ENCODE measurements around the gene IL10RB.
"Not testable (repeated sequence)": the region's sequence is repeated elsewhere in the genome, so short reads cannot be mapped to it uniquely, and the experiment has no call there.

IL10RB gene

DNA sequence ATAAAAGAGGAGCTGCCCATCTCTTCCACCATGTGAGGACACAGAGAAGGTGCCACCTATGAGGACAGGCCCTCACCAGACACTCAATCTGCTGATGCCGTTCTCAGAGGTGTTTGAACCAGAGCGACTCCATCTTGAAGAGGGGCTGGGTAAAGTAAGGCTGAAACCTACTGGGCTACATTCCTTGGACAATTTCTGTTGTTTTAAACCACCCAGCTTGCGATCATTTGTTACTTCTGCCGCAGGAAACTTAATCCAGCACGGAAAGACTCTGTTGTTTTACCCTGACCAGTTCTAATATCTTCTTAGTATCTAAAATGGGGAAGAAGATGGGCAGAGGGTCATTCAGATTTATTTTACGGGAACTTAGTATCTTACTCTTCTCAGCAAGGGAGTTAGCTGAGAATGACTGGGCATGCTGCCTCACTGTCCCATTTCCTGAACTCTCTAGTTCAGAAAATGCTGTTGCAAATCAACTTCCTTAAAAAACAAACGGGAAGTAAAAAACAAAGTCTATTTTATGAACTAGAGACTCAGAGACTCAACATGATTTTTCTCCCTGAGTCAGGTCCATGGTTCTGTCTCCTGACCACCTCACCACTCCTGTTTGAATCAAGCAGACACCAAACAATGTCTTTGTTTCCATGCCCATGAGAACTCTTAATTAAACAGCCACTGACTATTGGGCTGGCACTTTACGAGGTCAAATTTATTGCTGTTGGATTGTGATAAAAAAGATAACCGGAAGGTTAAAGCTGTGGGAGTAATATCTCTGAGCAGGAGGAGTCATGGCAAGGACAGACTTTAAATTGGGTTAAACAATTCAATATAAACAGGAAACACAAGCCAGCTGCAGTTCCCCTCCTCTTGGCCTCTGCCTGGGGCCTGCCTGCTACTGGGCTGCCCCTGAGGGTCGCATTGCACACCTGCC, 34.8 kb downstream of the IL10RB start:
- in situ Hi-C loops (cut with MboI; ENCODE audit: low sequenced_read_pairs): no loop called here

DNA sequence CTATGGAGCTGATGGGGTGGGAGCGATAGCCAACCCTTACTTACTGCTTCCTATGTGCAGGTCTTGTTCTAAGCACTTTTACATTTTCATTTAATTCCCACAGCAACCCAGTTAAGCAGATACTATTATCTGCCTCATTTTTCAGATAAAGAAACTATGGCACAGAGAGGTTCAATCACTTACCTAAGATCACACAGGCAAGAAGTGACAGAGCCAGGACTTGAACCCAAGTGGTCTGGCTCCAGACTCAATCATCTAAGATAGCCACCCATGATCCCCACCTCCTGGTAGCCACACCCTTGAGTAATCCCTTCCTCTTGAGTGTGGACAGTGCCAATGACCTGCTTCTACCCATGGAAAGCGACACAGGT, 35.5 kb downstream of the IL10RB start:
- in situ Hi-C loops (cut with MboI; ENCODE audit: low sequenced_read_pairs): no loop called here

DNA sequence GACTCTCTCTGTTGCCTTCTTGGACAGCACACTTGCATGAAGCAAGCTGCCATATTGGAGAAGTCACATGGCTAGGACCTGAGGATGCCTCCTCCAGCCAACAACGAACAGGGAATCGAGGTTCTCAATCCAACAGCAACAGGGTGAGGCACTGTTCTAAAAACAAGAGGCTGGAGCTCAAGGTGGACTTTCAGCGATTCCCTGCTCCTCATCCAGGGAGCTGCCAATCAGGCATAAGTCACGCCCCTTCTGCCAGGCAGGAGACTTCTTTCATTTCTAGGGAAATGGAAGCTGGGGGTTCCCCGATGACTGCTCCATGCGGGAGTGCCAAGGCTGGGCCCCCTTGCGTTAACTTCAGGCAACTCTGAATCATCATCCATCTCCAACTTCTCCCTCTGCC, 35.9 kb downstream of the IL10RB start:
- in situ Hi-C loops (cut with MboI; ENCODE audit: low sequenced_read_pairs): no loop called here

DNA sequence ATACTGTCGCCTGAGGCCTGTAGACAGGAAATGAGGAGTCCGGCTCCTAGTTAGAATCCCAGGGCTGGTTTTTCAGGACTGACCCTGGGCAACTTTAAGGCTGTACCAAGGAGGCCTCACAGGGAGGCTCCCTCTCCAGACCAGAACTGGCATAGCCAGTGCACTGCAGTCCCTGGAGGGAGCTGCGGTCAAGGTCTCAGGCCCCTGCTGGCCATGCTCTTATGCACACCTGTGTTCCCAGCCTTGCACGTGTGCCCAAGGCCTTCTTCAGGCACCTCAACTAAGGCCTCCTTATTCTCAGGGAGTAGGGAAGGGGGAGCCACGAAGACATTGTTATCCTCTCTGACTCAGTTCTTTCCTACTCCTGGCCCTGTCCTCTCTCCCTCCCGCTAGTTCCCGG, 36.6 kb downstream of the IL10RB start:
- in situ Hi-C loops (cut with MboI; ENCODE audit: low sequenced_read_pairs): no loop called here

DNA sequence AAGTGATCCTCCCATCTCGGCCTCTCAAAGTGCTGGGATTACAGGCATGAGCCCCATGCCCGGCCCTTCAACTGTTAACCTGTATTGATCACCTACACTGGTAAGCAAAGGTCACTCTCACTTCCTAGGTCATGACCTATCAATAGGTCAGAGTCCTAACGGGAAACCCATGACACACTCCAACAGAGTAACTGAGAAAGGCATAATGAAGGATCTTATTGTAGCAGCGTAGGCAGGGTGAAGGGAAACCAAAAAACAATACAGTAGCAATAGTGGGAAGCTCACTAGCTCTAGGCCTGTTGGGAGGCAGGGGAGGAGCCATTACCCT, 39.1 kb downstream of the IL10RB start:
- in situ Hi-C loops (cut with MboI; ENCODE audit: low sequenced_read_pairs): no loop called here

DNA sequence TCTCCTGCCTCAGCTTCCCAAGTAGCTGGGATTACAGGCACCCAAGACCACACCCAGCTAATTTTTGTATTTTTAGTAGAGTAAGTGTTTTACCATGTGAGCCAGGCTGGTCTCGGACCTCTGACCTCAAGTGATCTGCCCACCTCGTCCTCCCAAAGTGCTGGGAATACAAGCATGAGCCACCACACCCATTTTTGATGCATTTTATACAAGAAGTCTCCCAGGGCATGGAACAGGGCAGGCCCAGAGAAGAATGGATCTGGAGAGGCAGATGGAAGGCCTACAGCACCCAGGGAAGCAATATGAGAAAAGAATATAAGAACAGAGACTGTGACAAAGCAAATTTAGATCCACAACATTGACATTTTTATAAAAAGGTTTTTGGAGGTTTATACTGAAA, 39.8 kb downstream of the IL10RB start:
- in situ Hi-C loops (cut with MboI; ENCODE audit: low sequenced_read_pairs): no loop called here

DNA sequence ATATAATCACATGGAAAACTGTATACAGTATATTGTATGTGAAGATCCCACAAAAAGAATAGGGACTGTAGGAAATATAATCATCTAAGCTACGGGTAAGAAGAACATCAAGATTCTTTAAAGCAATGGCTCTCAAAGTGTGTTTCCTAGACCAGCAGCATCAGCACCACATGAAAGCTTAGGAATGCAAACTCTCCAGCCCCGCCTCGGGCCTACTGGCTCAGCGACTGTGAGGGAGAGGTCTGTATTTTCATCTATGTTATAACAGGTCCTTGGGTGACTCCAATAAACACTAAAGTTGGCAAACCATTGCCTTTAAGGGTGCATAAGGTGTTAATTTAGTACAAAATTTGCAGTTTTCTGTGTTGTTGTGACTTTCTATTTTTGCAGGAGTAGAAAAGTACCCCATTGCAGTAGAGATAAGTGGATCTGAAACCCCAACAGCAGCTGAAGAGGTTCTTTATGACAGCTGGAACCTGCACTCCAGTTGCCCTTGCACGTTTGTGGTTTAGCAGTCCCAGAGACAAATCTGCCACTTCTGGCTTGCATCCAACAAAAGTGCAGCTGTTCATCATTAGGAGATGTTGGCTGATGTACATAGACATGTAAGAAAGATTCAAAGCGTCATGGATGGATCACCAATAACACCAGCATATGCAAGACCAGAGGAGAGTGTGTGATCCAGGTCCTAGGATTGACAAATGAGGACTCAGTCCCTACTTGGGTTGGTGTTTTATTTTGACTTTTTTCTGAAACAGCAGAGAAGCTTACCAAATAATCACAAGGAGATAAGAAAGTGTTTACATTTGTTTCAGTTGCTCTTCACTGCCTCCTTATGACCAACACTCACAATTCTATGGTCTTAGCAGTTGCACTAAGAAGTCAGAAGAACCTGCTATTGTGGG, 42.7 kb downstream of the IL10RB start:
- in situ Hi-C loops (cut with MboI; ENCODE audit: low sequenced_read_pairs): no loop called here

DNA sequence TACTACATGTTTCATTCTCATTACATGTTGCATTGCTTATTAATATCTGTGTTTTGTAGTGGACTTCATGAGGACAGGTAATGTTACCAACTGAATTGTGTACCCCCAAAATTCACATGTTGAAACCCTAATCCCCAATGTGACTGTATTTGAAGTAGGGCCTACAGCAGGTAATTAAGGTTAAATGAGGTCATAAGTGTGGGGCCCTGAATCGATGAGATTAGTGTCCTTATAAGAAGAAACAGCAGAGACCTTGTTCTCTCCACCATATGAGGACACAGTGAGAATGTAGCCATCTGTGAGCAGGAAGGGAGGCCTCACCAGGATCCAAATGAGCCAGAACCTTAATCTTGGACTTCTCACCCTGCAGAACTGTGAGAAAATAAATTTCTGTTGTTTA, 43.6 kb downstream of the IL10RB start:
- in situ Hi-C loops (cut with MboI; ENCODE audit: low sequenced_read_pairs): no loop called here

DNA sequence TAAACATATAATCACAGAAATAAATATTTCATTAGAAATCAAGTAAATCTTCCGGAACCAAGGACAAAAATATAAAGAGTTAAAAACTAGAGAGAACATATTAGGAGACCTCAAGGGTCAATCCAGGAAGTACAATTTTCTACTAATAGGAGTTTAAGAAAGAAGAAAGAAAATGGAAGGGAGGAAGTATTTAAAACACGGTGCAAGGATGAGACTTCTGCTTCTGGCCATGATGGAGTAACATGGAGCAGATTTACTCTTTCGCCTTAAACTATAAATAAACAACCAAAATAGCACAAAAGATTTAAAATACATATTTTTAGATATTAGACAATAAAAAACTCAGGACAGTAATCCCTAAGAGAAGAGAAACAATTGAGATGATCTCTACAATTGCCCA, 46.0 kb downstream of the IL10RB start:
- in situ Hi-C loops (cut with MboI; ENCODE audit: low sequenced_read_pairs): no loop called here

DNA sequence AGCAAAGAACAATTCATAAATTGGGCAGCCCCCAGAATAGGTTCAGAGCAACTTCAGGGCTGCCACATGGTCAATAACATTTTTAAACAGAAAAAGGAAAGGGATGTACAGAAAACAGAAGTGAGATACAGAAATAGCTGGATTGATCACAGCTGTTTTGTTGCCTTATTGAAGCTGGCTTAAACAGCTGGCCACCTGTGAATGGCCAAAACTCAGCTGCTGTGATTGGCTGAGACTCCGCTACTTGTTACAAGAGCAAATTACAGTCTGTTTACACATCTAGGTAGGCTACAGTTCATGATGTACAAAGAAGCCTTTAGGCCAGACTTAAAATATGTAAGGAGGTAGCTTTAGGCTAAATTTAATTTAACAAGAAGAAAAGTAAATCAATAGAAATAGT, 47.0 kb downstream of the IL10RB start:
- in situ Hi-C loops (cut with MboI; ENCODE audit: low sequenced_read_pairs): no loop called here

DNA sequence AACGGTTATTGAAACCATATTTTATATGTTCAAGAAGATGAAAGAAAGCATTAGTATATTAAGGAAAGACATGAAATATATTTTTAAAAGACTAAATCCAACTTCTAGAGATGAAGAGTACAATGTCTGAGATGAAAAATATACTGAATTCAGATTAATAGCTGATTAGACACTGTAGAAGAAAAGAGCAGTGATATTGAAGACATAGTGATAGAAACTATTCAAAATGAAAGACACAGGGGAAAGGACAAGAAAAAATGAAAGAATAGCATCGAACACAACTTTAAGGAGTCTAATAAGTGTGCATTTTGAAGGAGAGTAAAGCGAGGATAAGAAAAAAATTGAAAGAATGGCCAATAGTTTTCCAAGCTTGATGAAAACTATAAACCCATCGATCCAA, 47.4 kb downstream of the IL10RB start:
- in situ Hi-C loops (cut with MboI; ENCODE audit: low sequenced_read_pairs): no loop called here

DNA sequence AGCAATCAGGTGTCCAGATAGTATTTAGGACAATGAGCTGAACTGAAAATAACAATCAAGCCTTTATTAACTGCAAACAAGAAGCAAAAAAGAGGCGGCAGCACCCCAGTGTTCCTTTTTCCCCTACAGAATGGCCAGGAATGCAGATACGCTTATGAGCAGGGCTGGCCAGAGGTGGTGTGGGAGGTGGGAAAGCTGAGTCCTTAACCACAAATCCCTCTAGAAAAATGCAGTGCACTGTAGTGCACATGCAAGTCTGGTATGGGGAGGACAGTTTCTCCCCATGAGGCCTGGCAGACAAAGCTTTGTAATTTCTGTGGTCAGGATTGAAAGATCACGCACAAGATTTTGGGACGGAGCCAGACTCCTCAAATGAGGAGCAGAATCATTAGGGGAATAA, 47.9 kb downstream of the IL10RB start:
- in situ Hi-C loops (cut with MboI; ENCODE audit: low sequenced_read_pairs): no loop called here

DNA sequence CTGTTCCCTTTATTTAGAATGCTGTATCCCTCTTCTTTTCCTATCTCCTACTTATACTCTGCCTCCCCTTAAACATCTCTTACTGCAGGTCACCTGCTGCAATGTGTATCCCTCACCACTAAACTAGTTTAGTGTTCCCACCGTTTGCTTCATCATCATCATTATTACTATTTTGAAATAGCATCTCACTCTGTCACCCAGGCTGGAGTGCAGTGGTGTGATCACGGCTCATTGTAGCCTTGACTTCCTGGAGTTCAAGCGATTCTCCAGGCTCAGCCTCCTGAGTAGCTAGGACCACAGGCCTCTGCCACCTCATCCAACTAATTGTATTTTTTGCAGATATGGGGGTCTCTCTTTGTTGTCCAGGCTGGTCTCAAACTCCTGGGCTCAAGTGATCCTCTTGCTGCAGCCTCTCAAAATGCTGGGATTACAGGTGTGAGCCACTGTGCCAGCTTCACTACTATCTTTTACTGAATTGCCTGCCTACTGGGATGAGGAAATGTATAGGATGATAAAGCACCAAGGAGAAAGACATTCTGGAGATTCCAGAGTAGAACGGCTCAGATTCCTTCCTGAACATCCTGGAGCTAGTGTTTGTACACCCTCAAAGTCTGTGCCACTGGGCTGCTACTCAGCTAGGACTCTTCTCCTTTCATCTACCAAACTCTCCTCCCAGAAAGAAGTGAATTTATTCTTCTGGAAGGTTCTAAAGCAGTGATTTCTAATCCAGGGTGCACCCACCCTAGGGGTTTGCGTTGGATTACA, 50.0 kb downstream of the IL10RB start:
- in situ Hi-C loops (cut with MboI; ENCODE audit: low sequenced_read_pairs): no loop called here

DNA sequence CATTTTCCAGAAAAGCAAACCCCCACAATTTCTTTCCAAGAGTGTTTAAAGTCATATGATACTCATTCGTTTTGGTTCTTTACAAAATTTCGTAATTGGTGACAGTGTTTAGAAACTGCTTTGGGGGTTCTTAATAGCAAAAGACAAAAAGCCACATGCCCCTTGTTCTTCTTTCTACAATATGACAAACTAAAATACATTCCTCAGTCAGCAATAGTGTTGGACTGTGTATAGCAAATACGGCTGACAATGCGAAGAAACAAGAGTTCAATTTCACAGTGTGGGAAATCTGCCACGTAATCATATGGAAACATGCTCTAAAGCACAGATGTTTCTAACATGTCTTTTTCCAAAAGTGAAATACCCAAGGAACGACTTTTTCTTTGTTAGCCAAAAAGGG, 51.0 kb downstream of the IL10RB start:
- in situ Hi-C loops (cut with MboI; ENCODE audit: low sequenced_read_pairs): no loop called here

DNA sequence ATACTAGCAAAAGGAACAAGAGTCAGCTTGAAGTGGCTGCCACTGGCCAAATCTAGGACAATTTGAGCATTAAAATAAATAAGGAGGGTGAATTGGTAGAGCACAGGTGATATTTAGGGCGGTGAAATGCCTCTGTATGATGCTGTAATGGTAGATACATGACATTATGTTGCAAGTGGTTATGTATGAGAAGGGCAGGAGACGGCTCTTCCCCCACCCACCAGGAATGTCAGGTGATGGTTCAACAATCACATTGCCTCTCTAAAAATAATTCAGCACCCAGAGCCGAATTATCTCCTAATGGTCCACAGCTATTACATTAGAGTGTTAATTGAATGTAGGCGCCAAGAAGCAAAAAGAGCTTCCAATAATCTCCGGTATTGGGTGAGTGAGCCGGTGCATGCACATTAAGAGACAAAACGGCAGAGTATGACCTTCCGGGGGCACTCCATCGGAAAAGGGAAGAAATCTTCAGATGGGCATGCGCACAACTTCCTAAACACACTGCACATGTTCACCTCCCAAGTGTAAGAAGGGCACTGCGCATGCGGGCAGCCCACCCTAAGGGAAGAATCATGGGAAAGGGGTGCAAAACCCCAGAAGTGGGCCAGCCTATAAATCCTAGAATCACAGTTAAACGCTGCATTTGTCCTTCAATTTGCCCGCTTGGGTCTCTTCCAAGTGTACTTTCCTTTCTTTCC, 51.8 kb downstream of the IL10RB start:
- in situ Hi-C loops (cut with MboI; ENCODE audit: low sequenced_read_pairs): no loop called here

DNA sequence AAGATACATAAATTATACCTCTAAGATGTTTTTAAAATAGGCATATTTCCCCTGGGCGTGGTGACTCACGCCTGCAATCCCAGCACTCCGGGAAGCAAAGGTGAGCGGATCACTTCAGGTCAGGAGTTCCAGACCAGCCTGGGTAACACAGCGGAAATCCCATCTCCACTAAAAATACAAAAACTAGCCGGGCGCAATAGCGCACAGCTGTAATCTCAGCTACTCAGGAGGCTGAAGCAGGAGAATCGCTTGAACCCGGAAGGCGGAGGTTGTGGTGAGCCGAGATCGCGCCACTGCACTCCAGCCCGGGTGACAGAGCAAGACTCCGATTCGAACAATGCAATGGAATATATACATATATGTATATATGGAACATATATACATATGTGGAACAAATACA, 54.8 kb downstream of the IL10RB start:
- in situ Hi-C loops (cut with MboI; ENCODE audit: low sequenced_read_pairs): not testable (repeated sequence)

DNA sequence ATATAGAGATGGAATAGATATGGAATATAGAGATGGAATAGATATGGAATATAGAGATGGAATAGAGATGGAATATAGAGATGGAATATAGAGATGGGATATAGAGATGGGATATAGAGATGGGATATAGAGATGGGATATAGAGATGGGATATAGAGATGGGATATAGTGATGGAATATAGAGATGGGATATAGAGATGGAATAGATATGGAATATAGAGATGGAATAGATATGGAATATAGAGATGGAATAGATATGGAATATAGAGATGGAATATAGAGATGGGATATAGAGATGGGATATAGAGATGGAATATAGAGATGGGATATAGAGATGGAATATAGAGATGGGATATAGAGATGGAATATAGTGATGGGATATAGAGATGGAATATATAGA, 57.4 kb downstream of the IL10RB start:
- in situ Hi-C loops (cut with MboI; ENCODE audit: low sequenced_read_pairs): not testable (repeated sequence)

DNA sequence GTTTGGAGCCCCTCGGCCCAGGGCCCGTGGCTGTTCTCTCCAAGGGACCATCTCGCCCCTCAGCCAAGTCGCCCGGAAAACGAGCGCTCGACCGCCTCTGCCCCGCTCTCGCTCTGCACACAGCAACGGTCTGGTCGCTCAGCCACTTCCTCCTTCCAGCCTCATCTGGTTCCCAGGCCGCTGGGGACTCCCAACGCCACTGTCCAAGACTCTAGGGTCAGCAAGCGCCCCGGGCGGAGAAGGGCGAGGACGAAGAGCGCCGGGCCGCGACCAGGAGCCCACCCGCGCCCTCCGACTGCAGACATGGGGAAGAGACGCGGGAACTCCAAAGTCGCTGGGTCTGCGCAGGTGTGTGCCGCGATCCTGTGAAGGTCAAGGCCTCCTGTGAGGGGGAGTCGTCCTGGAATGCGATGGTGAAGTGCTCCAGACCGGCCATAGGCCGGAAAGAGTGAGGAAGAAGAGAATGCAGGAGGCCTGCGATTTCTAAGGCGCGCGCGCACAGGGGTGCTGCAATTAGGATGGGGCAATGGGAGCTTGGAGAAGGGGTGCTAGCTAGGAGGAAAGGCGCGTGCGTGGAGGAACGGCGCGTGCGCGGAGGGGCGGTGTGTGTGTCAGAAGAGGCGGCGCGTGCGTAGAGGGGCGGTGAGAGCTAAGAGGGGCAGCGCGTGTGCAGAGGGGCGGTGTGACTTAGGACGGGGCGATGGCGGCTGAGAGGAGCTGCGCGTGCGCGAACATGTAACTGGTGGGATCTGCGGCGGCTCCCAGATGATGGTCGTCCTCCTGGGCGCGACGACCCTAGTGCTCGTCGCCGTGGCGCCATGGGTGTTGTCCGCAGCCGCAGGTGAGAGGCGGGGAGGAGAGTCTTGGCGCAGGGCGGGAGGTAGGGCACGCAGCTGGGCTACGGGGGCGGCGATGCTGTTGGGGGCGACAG, 58.4 kb downstream of the IL10RB start, which contains the start of gene IFNAR1:
TSS of gene IFNAR1 (plus strand) at position 680 of the 931 bp plus-strand sequence. CDS start at position 766, 86 bp downstream.
- in situ Hi-C loops (cut with MboI; ENCODE audit: low sequenced_read_pairs): no loop called here

DNA sequence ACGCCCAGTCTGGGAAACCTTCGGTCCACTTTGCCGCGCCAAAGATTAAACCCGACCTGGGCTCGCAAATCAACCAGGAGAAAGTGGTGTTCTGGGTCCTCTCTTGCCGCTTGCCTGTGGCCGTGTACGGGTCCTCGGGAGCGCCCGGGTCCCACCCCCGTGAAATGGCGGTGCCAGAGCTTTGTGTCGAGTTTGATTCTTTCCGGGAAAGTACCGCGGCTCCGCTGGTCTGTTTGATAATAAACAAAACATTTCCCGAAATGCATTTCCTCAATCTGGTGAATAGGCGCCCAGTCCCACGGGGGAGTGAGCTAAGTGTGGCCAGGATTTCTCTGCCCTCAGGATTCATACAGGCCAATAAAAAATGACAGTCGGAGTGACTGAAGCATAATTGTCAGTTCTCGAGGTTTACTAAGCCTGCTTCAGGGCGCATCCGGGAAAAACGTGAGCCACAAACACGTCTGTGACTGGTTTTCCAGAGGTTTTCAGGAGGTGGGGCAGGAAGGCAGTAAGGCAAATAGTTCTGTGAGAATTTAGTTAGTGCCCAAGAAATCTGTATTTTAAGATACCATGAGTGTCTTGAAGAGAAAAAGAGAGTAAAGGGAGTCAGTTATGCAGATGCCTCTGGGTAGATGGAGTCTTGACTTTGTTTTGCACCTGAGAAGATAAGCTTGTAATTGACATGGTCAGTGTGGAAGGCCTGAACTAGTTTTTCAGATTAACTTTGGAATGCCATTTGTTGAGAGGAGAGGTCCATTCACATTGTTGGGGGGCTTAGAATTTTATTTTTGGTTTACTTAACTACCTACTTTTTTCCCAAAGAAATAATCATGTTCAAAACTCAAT, 59.3 kb downstream of the IL10RB start:
- in situ Hi-C loops (cut with MboI; ENCODE audit: low sequenced_read_pairs): no loop called here

Data from hTERT RPE-1 (cell line).